Skeletal muscle satellite cell (primary cell): ENCODE measurements around the gene SLC35G2.
A peak's percentile ranks its signal among the peaks of the same experiment; 100 is the strongest.
"Not testable (repeated sequence)": the region's sequence is repeated elsewhere in the genome, so short reads cannot be mapped to it uniquely, and the experiment has no call there.

Experiments
- H3K27me3 ChIP-seq: 2 replicates; pipeline ENCODE4 v1.7.0; 2013; ENCODE audit warnings: low read length; ENCODE audit not compliant: control insufficient read depth, insufficient read depth
- H3K36me3 ChIP-seq: 2 replicates; pipeline ENCODE4 v1.7.0; 2013; ENCODE audit warnings: mild to moderate bottlenecking, control low read depth, low read length; ENCODE audit not compliant: insufficient read depth
- H3K4me1 ChIP-seq: 2 replicates; pipeline ENCODE4 v1.7.0; 2013; ENCODE audit warnings: low read length; ENCODE audit not compliant: control insufficient read depth, insufficient read depth
- H3K4me2 ChIP-seq: 2 replicates; pipeline ENCODE4 v1.7.0; 2013; ENCODE audit warnings: mild to moderate bottlenecking, low read length
- H3K4me3 ChIP-seq: 2 replicates; pipeline ENCODE4 v1.7.0; 2013; ENCODE audit warnings: low read length
- H3K9ac ChIP-seq: 2 replicates; pipeline ENCODE4 v1.7.0; 2013; ENCODE audit warnings: mild to moderate bottlenecking, low read depth, low read length, moderate library complexity
- H3K9me3 ChIP-seq: replicated peaks from 2 replicates; pipeline ENCODE4 v1.7.0; 2013; ENCODE audit warnings: mild to moderate bottlenecking, control low read depth, low read length

SLC35G2 gene

GRCh38 chr3:136893848-136894443 is 75.0 kb downstream of the SLC35G2 start:
- H3K4me2 ChIP-seq = peak overlapping the region; percentile 15

GRCh38 chr3:136897171-136897570 is 78.2 kb downstream of the SLC35G2 start:
- H3K9me3 ChIP-seq, H3K9ac ChIP-seq, H3K4me1 ChIP-seq, H3K4me2 ChIP-seq, H3K27me3 ChIP-seq, H3K4me3 ChIP-seq, H3K36me3 ChIP-seq: not testable (repeated sequence)

More at GRCh38 chr3:136893848-136894443, 75.0 kb downstream of the SLC35G2 start:
- Histone ChIP-seq H3K9me3 (peaks cover 8% of the 10 kb centered on the region), H3K36me3 (peaks cover 3% of the 10 kb centered on the region), H3K4me1 (peaks cover 10% of the 10 kb centered on the region), H3K27me3 (no peaks in the 10 kb centered on the region), H3K4me3 (no peak overlapping the region), H3K9ac (no peak overlapping the region)

- Histone ChIP-seq H3K4me3 (no peak overlapping the region), H3K9me3 (peaks cover 9% of the 10 kb centered on the region), H3K4me1 (peaks cover 8% of the 10 kb centered on the region), H3K36me3 (peaks cover 5% of the 10 kb centered on the region), H3K9ac (no peak overlapping the region), H3K27me3 (no peaks in the 10 kb centered on the region), H3K4me2 (no peak overlapping the region)
These were observed 79.6 kb downstream of the SLC35G2 start for GRCh38 chr3:136898549-136898948.

GRCh38 chr3:136898954-136899353 is 80.0 kb downstream of the SLC35G2 start:
- peaks cover 9% of the 10 kb centered on the region for H3K9me3 ChIP-seq
- no peak overlapping the region for H3K4me2 ChIP-seq
- no peak overlapping the region for H3K9ac ChIP-seq
- H3K27me3 ChIP-seq = no peaks in the 10 kb centered on the region
- peaks cover 5% of the 10 kb centered on the region for H3K36me3 ChIP-seq
- H3K4me3 ChIP-seq = no peak overlapping the region
- H3K4me1 ChIP-seq = peaks cover 4% of the 10 kb centered on the region

- Histone ChIP-seq H3K9ac (no peak overlapping the region), H3K4me1 (no peaks in the 10 kb centered on the region), H3K4me2 (no peak overlapping the region), H3K4me3 (no peak overlapping the region), H3K27me3 (no peaks in the 10 kb centered on the region), H3K36me3 (peaks cover 5% of the 10 kb centered on the region), H3K9me3 (peaks cover 9% of the 10 kb centered on the region)
These were observed 80.8 kb downstream of the SLC35G2 start for GRCh38 chr3:136899622-136900158.

- H3K4me3 ChIP-seq, H3K4me2 ChIP-seq, H3K36me3 ChIP-seq, H3K9ac ChIP-seq, H3K9me3 ChIP-seq, H3K4me1 ChIP-seq, H3K27me3 ChIP-seq: not testable (repeated sequence)
These were observed 81.8 kb downstream of the SLC35G2 start for GRCh38 chr3:136900694-136901093.

- Histone ChIP-seq H3K4me2 (no peak overlapping the region), H3K36me3 (peaks cover 5% of the 10 kb centered on the region), H3K4me3 (no peak overlapping the region), H3K9ac (no peak overlapping the region), H3K9me3 (peaks cover 9% of the 10 kb centered on the region), H3K27me3 (no peaks in the 10 kb centered on the region), H3K4me1 (no peaks in the 10 kb centered on the region)
These were observed 82.5 kb downstream of the SLC35G2 start for GRCh38 chr3:136901391-136901790.

GRCh38 chr3:136902530-136902929 is 83.6 kb downstream of the SLC35G2 start:
- H3K4me3 ChIP-seq, H3K27me3 ChIP-seq, H3K9me3 ChIP-seq, H3K4me2 ChIP-seq, H3K36me3 ChIP-seq, H3K4me1 ChIP-seq, H3K9ac ChIP-seq: not testable (repeated sequence)

GRCh38 chr3:136903899-136904298 is 85.0 kb downstream of the SLC35G2 start:
- Histone ChIP-seq H3K36me3 (peaks cover 5% of the 10 kb centered on the region), H3K9ac (no peak overlapping the region), H3K27me3 (no peaks in the 10 kb centered on the region), H3K4me1 (no peaks in the 10 kb centered on the region), H3K9me3 (peaks cover 9% of the 10 kb centered on the region), H3K4me2 (no peak overlapping the region), H3K4me3 (no peak overlapping the region)

GRCh38 chr3:136904746-136905145 is 85.8 kb downstream of the SLC35G2 start:
- no peak overlapping the region for H3K4me3 ChIP-seq
- H3K4me2 ChIP-seq = no peak overlapping the region
- peaks cover 3% of the 10 kb centered on the region for H3K36me3 ChIP-seq
- no peaks in the 10 kb centered on the region for H3K27me3 ChIP-seq
- no peak overlapping the region for H3K9ac ChIP-seq
- peaks cover 8% of the 10 kb centered on the region for H3K9me3 ChIP-seq
- H3K4me1 ChIP-seq = no peaks in the 10 kb centered on the region
